ENCODE measurements around the gene NECTIN4. TPM values are rescaled to one million over a fixed set of nuclear protein-coding genes. Genes with fewer than 3 reads are reported as not detected.

The NECTIN4 gene
- total and polyA plus RNA-seq, 2 donors: 0.66 to 4.7 TPM

DNA sequence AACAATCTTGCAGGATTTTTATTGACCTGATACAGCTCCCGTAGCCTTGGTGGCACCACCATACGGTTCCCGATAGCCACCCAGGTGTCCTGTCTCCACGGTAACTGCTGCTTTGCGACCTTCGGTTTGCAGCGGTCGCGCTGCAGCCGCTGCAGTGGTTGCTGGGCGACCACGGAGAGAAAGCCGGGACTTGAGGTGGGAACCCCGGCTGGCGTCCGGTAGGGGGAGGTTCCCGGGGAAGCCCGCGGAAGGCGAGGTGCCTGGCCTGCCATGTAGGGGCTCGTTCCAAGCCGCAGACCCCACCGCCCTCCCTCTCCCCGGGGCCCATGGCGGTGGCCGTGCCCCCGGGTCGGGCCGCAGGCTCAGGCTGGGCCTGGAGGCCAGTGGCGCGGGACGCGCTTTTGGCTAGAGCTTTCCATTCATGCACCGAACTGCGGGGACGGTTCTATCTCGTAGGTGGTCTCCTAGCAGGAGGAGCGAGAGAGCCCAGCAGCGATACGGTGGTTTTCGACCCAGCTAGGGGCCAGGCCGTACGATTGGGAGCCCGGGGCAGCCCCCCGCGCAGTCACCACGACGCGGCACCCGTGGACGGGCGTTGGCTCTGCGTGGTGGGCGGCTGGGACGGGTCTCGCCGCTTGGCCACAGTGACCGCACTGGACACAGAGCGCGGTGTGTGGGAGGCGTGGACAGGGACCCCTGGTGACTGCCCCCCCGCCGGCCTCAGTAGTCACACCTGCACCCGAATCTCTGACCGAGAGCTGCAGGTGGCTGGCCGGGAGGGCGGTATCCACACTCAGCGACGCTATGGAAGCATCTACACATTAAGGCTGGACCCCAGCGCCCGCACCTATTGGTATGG lies 9.1 kb upstream of the NECTIN4 start, which contains the start of gene KLHDC9:
TSS of gene KLHDC9 (plus strand) at position 152 of the 859 bp plus-strand sequence. CDS start at position 327, 175 bp downstream.
- Histone ChIP-seq H3K27ac (ENCODE audit: low read depth in 1 of 2, low read length in 1 of 2) (peak within 1 kb of the TSS in 1 of 2 donors; percentile 33), H3K36me3 (ENCODE audit: control insufficient read depth in 2 of 2, insufficient read depth in 2 of 2, low read length in 1 of 2) (peaks cover 21 to 27% of the 10 kb centered on the region in 2 donors), H3K27me3 (ENCODE audit: control insufficient read depth in 2 of 2, insufficient read depth in 1 of 2, low read length in 1 of 2) (peaks cover 2 to 14% of the 10 kb centered on the region in 2 donors), H3K4me3 (ENCODE audit: low read length in 2 of 2) (peak within 1 kb of the TSS; percentile 24 to 59), H3K4me1 (ENCODE audit: control insufficient read depth in 2 of 2, insufficient read depth in 2 of 2, low read length in 2 of 2) (peaks cover 11 to 20% of the 10 kb centered on the region in 2 donors), H3K9me3 (ENCODE audit: control insufficient read depth in 2 of 2, insufficient read depth in 1 of 2, low read length in 1 of 2) (peaks cover 0 to 5% of the 10 kb centered on the region in 2 donors)
- peak in 8 of 9 donors; percentile 22 to 73 (median 46) for DNase-seq (ENCODE audit: low read depth in 6 of 9, low spot score in 9 of 9)
- 8% methylated on average over 71 of the region's 71 CpGs for WGBS

DNA sequence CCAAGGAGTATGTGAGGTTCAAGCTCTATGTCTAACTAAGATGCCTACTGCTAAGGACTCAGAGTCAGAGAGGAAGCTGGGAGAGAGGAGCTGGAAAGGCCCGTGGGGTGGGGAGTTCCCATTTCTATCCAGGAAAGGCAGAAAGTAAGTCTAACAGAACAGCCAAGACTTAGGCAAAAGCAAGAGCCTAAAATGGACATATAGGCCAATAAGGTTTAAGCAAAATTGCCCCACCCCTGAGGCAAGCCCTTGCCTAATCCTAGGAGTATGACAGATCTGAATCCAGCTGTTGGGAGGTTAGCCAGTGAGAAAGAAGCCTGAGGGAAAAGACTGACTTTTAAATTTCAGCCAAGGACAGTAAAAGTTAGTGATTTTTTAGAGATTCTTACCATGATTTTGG lies 7.2 kb upstream of the NECTIN4 start:
- H3K27me3 ChIP-seq (ENCODE audit: control insufficient read depth in 2 of 2, insufficient read depth in 1 of 2, low read length in 1 of 2): peaks cover 2 to 14% of the 10 kb centered on the region in 2 donors
- peaks cover 13 to 18% of the 10 kb centered on the region in 2 donors for H3K36me3 ChIP-seq (ENCODE audit: control insufficient read depth in 2 of 2, insufficient read depth in 2 of 2, low read length in 1 of 2)
- no peak overlapping the region for H3K4me3 ChIP-seq (ENCODE audit: low read length in 2 of 2)
- DNase-seq (ENCODE audit: low read depth in 6 of 9, low spot score in 9 of 9): no peak
- H3K4me1 ChIP-seq (ENCODE audit: control insufficient read depth in 2 of 2, insufficient read depth in 2 of 2, low read length in 2 of 2): peaks cover 11 to 20% of the 10 kb centered on the region in 2 donors
- H3K27ac ChIP-seq (ENCODE audit: low read depth in 1 of 2, low read length in 1 of 2): no peak overlapping the region
- H3K9me3 ChIP-seq (ENCODE audit: control insufficient read depth in 2 of 2, insufficient read depth in 1 of 2, low read length in 1 of 2): peaks cover 0 to 5% of the 10 kb centered on the region in 2 donors
- 87% methylated on average over 1 of the region's 1 CpG for WGBS

DNA sequence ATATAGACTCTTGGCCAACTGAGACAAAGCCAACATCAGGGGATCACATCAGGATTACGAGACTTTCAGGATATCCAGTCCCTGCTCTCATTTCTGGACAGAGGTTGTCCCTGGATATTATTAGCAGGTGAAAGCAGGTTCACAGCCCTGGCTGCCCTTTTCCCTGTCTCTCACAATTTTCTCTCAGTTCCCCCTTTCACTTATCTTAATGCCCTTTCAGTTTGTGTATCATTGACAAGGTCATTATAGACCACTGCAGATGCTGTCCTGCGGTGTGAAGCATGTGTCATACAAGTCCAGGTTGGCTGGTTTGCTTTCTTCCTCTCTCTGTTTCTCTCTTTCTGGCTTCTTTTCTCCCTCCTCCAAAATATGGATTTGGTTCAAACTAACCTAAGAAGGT lies 6.7 kb upstream of the NECTIN4 start:
- H3K27ac ChIP-seq (ENCODE audit: low read depth in 1 of 2, low read length in 1 of 2): no peak overlapping the region
- no peak overlapping the region for H3K4me3 ChIP-seq (ENCODE audit: low read length in 2 of 2)
- DNase-seq (ENCODE audit: low read depth in 6 of 9, low spot score in 9 of 9): no peak
- H3K9me3 ChIP-seq (ENCODE audit: control insufficient read depth in 2 of 2, insufficient read depth in 1 of 2, low read length in 1 of 2): peaks cover 0 to 5% of the 10 kb centered on the region in 2 donors
- WGBS: 94% methylated on average over 2 of the region's 2 CpGs
- H3K4me1 ChIP-seq (ENCODE audit: control insufficient read depth in 2 of 2, insufficient read depth in 2 of 2, low read length in 2 of 2): peaks cover 11 to 20% of the 10 kb centered on the region in 2 donors
- H3K27me3 ChIP-seq (ENCODE audit: control insufficient read depth in 2 of 2, insufficient read depth in 1 of 2, low read length in 1 of 2): peaks cover 2 to 14% of the 10 kb centered on the region in 2 donors
- peaks cover 8 to 14% of the 10 kb centered on the region in 2 donors for H3K36me3 ChIP-seq (ENCODE audit: control insufficient read depth in 2 of 2, insufficient read depth in 2 of 2, low read length in 1 of 2)

DNA sequence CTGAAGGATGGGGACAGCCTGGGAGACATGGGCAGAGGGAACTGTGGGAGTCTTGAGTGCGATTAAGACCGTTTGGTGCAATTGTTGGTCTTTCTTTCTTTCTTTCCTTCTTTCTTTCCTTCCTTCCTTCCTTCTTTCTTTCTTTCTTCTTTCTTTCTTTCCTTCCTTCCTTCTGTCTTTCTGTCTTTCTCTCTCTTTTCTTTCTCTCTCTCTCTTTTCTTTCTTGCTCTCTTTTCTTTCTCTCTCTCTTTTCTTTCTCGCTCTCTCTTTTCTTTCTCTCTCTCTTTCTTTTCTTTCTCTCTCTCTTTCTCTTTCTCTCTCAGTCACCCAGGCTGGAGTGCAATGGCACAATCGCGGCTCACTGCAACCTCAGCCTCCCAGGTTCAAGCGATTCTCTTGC lies 5.9 kb upstream of the NECTIN4 start:
- H3K4me1 ChIP-seq (ENCODE audit: control insufficient read depth in 2 of 2, insufficient read depth in 2 of 2, low read length in 2 of 2): peaks cover 11 to 22% of the 10 kb centered on the region in 2 donors
- H3K36me3 ChIP-seq (ENCODE audit: control insufficient read depth in 2 of 2, insufficient read depth in 2 of 2, low read length in 1 of 2): peaks cover 4 to 6% of the 10 kb centered on the region in 2 donors
- H3K9me3 ChIP-seq (ENCODE audit: control insufficient read depth in 2 of 2, insufficient read depth in 1 of 2, low read length in 1 of 2): peaks cover 0 to 5% of the 10 kb centered on the region in 2 donors
- peaks cover 2 to 14% of the 10 kb centered on the region in 2 donors for H3K27me3 ChIP-seq (ENCODE audit: control insufficient read depth in 2 of 2, insufficient read depth in 1 of 2, low read length in 1 of 2)
- DNase-seq (ENCODE audit: low read depth in 6 of 9, low spot score in 9 of 9): no peak
- no peak overlapping the region for H3K4me3 ChIP-seq (ENCODE audit: low read length in 2 of 2)
- no peak overlapping the region for H3K27ac ChIP-seq (ENCODE audit: low read depth in 1 of 2, low read length in 1 of 2)
- WGBS: 96% methylated on average over 6 of the region's 6 CpGs

DNA sequence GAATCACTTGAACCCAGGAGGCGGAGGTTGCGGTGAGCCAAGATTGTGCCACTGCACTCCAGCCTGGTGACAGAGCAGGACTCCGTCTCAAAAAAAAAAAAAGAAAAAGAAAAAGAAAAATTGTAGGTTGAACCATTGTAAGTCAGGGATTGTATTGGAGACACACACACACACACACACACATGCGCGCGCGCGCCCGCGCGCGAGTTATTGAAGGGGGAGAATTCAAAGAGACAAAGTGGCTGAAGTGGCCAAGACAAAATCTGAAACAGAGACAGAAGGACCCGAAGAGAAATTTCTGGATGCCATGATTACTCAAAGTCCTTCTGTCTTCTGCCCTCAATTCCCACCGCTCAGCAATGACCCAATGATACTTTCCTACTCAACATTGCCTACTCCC lies 5.1 kb upstream of the NECTIN4 start:
- Histone ChIP-seq H3K27ac (ENCODE audit: low read depth in 1 of 2, low read length in 1 of 2) (no peak overlapping the region), H3K36me3 (ENCODE audit: control insufficient read depth in 2 of 2, insufficient read depth in 2 of 2, low read length in 1 of 2) (peaks cover 0 to 4% of the 10 kb centered on the region in 2 donors), H3K4me3 (ENCODE audit: low read length in 2 of 2) (no peak overlapping the region), H3K9me3 (ENCODE audit: control insufficient read depth in 2 of 2, insufficient read depth in 1 of 2, low read length in 1 of 2) (peaks cover 0 to 5% of the 10 kb centered on the region in 2 donors), H3K27me3 (ENCODE audit: control insufficient read depth in 2 of 2, insufficient read depth in 1 of 2, low read length in 1 of 2) (peaks cover 2 to 14% of the 10 kb centered on the region in 2 donors), H3K4me1 (ENCODE audit: control insufficient read depth in 2 of 2, insufficient read depth in 2 of 2, low read length in 2 of 2) (peaks cover 11 to 23% of the 10 kb centered on the region in 2 donors)
- DNase-seq (ENCODE audit: low read depth in 6 of 9, low spot score in 9 of 9): no peak
- WGBS: 95% methylated on average over 14 of the region's 14 CpGs

DNA sequence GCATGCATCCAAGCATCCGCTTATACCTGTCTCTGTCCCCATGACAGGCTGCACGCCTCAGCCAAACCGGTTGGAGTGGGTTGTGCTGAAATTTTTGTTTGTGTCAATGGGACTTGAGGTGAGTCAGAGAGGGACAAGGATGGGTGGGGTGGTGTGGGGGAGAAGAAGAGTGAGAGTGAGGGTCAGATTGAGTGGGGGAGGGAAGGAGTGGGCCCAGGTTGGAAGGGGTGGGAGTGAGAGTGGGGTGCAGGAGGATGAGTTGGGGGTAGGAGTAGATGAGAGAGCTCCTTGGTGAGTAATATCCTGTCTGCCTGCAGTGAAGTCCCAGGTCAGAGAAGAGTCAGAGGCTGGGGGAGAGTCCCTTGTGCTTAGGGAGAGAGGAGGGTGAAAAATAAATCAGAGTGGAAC lies 3.3 kb upstream of the NECTIN4 start:
- H3K36me3 ChIP-seq (ENCODE audit: control insufficient read depth in 2 of 2, insufficient read depth in 2 of 2, low read length in 1 of 2): no peaks in the 10 kb centered on the region
- WGBS: 95% methylated on average over 3 of the region's 3 CpGs

DNA sequence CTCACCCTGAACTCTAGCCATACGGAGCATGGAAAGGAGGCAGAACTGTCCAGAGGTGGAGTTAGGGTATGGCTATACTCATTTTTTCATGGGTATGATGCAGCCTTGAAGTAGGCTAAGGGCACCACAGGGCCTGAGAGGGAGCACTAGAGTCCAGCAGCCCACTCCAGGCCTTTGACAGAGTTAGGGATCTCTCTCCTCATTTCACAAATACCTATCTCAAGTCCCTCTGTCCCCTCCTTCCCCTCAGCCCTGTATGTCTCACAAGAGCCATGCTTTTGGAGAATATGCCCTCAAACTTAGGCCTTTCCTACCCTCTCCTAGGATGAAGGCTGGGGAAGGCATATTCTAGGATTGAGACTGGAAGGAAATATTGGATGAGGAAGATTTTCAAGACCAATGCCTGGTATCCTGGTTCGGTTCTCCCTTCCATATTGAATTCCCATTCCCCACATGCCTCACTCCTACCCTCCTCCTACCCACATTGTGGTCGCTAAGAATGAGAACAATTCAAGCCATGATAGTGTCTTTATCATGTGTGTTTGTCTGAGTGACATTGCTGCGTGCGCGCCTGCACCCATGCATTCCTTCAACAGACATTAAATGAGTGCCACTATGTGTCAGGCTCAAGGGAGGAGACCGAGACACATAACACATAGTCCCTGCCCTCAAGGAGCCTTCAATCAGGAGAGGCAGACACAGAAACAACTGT lies 2.6 kb upstream of the NECTIN4 start:
- DNase-seq (ENCODE audit: low read depth in 6 of 9, low spot score in 9 of 9): no peak
- H3K36me3 ChIP-seq (ENCODE audit: control insufficient read depth in 2 of 2, insufficient read depth in 2 of 2, low read length in 1 of 2): no peaks in the 10 kb centered on the region
- H3K27me3 ChIP-seq (ENCODE audit: control insufficient read depth in 2 of 2, insufficient read depth in 1 of 2, low read length in 1 of 2): no peaks in the 10 kb centered on the region
- H3K4me3 ChIP-seq (ENCODE audit: low read length in 2 of 2): no peak overlapping the region
- WGBS: 97% methylated on average over 7 of the region's 7 CpGs
- no peaks in the 10 kb centered on the region for H3K9me3 ChIP-seq (ENCODE audit: control insufficient read depth in 2 of 2, insufficient read depth in 1 of 2, low read length in 1 of 2)
- H3K27ac ChIP-seq (ENCODE audit: low read depth in 1 of 2, low read length in 1 of 2): no peak overlapping the region
- peaks cover 0 to 5% of the 10 kb centered on the region in 2 donors for H3K4me1 ChIP-seq (ENCODE audit: control insufficient read depth in 2 of 2, insufficient read depth in 2 of 2, low read length in 2 of 2)

More for the DNA sequence above, 3.3 kb upstream of the NECTIN4 start:
- DNase-seq (ENCODE audit: low read depth in 6 of 9, low spot score in 9 of 9): no peak
- Histone ChIP-seq H3K27me3 (ENCODE audit: control insufficient read depth in 2 of 2, insufficient read depth in 1 of 2, low read length in 1 of 2) (no peaks in the 10 kb centered on the region), H3K4me3 (ENCODE audit: low read length in 2 of 2) (no peak overlapping the region), H3K4me1 (ENCODE audit: control insufficient read depth in 2 of 2, insufficient read depth in 2 of 2, low read length in 2 of 2) (peaks cover 4 to 12% of the 10 kb centered on the region in 2 donors), H3K9me3 (ENCODE audit: control insufficient read depth in 2 of 2, insufficient read depth in 1 of 2, low read length in 1 of 2) (peaks cover 0 to 2% of the 10 kb centered on the region in 2 donors), H3K27ac (ENCODE audit: low read depth in 1 of 2, low read length in 1 of 2) (no peak overlapping the region)

DNA sequence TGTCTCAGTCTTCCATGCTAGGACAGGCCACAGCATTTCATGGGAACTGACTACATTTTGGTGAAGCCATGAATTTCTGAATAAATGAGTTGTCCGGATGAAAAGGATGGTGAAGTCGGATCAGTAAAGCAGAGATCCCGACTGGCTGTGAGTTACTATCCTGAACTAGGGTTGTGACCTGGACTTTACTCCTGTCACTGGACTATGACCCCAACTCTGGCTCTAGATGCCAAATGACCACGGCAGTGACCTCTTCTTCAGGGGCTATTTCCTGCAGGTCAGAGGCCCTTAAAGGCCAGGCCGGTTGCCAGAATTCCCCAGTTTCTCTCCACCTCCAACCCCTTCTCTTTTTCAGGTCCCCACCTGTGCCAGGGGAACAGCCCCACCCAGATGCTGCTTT lies 1.7 kb upstream of the NECTIN4 start:
- DNase-seq (ENCODE audit: low read depth in 6 of 9, low spot score in 9 of 9): no peak
- H3K27ac ChIP-seq (ENCODE audit: low read depth in 1 of 2, low read length in 1 of 2): no peak overlapping the region

DNA sequence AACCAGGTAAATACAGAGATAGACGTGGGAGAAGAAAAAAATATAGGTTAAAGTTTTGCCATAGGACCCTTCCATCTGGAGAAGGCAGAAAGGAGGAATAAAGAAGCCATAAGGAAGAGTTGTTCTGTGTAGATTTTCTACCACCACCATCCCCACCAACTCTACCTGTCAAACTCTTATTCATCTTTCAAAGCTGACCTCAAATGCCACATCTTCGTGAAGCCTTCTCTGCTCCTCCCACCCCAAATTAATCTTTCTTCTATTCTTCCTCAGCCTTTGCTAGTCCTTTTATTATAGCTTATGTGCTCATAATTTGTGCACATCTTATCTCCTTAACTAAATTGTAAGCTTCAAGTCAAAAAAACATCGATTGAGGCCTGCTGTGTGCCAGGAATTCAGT lies 1.3 kb upstream of the NECTIN4 start:
- 84% methylated on average over 3 of the region's 3 CpGs for WGBS
- no peaks in the 10 kb centered on the region for H3K9me3 ChIP-seq (ENCODE audit: control insufficient read depth in 2 of 2, insufficient read depth in 1 of 2, low read length in 1 of 2)
- no peak overlapping the region for H3K27ac ChIP-seq (ENCODE audit: low read depth in 1 of 2, low read length in 1 of 2)
- H3K27me3 ChIP-seq (ENCODE audit: control insufficient read depth in 2 of 2, insufficient read depth in 1 of 2, low read length in 1 of 2): no peaks in the 10 kb centered on the region
- peak in 1 of 9 donors; percentile 26 for DNase-seq (ENCODE audit: low read depth in 6 of 9, low spot score in 9 of 9)
- peaks cover 0 to 3% of the 10 kb centered on the region in 2 donors for H3K4me1 ChIP-seq (ENCODE audit: control insufficient read depth in 2 of 2, insufficient read depth in 2 of 2, low read length in 2 of 2)
- no peak overlapping the region for H3K4me3 ChIP-seq (ENCODE audit: low read length in 2 of 2)
- H3K36me3 ChIP-seq (ENCODE audit: control insufficient read depth in 2 of 2, insufficient read depth in 2 of 2, low read length in 1 of 2): no peaks in the 10 kb centered on the region

More for the DNA sequence above, 1.7 kb upstream of the NECTIN4 start:
- no peaks in the 10 kb centered on the region for H3K36me3 ChIP-seq (ENCODE audit: control insufficient read depth in 2 of 2, insufficient read depth in 2 of 2, low read length in 1 of 2)
- H3K9me3 ChIP-seq (ENCODE audit: control insufficient read depth in 2 of 2, insufficient read depth in 1 of 2, low read length in 1 of 2): no peaks in the 10 kb centered on the region
- WGBS: 98% methylated on average over 5 of the region's 5 CpGs
- H3K4me3 ChIP-seq (ENCODE audit: low read length in 2 of 2): no peak overlapping the region
- H3K4me1 ChIP-seq (ENCODE audit: control insufficient read depth in 2 of 2, insufficient read depth in 2 of 2, low read length in 2 of 2): peaks cover 0 to 3% of the 10 kb centered on the region in 2 donors
- H3K27me3 ChIP-seq (ENCODE audit: control insufficient read depth in 2 of 2, insufficient read depth in 1 of 2, low read length in 1 of 2): no peaks in the 10 kb centered on the region
